Renal cortical epithelial cell (primary cell): Measurements from ENCODE around the gene ADGRL3. TPM values are rescaled to one million over a fixed set of nuclear protein-coding genes. Genes with fewer than 3 reads are reported as not detected.

Experiments used
- DNase-seq: peaks from one replicate; pipeline ENCODE4 v3.0.0-alpha.2; 2011; ENCODE audit warnings: low read depth
- total RNA-seq: library from RNA; depleted of rRNA; stranded (reverse); fragments of >200 nt; gene quantifications from 2 replicates; pipeline ENCODE4 v1.2.3, GENCODE V29; 2014

ADGRL3 gene
- total RNA-seq, 1 donor from 2014 or later: 5.3 TPM

DNA sequence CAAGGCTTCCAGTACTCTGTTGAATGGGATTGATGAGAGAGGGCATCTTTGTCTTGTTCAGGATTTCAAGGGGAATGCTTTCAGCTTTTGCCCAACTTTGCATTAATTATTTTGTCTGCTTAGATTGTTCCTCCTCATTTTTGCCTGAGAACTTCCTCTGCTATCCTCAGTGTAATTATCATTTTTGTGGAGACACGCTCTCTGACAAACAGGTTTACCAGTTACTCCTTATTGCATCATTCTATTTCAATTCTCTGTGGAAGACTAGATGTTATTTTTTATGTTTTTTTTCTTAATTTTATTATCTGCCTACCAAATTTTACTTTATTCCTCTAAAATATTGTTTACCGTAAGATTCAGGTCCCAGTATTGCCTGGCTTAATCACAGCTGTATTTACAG is 349.2 kb downstream of the ADGRL3 start:
- no peak for DNase-seq

DNA sequence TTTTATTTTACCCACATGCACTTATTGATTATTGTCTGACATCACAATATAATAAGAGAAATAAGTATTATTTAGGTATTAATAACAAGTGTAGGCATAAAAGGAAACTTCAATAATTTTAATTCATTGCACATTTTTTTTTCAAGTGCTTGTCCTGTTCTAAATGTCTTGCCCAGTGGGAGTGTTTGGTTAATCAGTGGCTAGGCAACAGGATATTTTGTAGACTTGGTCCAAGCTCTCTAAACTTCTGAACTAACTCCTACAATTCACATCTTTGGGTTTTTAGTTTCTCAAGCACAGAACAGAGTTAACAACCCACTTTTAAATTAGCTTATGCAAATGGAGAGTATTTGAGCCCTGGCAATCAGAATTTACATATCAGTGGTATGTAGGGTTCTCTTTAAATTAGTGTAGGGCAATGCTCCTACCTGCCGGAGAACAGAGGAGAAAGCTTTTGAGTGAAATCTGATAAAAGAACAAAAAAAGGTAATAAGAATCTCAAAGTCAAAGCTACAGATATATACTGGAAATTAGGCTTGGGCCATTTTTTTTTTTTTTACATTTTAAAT is 353.5 kb downstream of the ADGRL3 start:
- DNase-seq: peak; percentile 38

DNA sequence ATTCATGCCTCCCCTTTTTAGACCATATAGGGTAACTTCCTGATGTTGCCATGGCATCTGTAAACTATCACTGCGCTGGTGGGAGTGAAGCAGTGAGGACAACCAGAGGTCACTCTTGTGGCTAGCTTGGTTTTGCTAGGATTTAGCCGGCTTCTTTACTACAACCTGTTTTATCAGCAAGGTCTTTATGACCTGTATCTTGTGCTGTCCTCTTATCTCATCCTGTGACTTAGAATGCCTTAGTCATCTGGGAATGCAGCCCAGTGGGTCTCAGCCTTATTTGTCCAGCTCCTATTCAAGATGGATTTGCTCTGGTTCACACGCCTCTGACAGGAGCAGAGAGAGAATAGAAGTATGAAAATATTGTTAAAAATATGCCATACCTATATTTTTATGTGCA is 355.7 kb downstream of the ADGRL3 start:
- DNase-seq: peak; percentile 13

DNA sequence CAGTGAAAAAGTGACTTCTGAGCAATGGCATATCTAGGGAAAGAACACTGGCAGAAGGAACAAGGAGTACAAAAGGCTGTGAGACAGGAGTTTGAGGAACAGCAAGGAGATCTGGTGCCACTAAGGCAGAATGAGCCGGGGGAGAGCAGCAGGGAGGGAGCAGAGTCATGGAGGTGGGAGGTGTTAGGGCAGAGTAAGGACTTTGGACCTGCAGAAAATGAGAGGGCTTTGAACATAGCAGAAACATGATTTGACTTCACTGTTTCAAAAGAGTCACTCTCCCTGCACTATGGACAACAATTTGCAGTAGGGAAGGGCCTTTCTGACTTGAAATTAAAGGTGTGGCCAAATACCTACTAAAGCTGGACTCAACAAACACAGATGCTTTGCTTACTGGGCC is 356.2 kb downstream of the ADGRL3 start:
- DNase-seq: no peak

DNA sequence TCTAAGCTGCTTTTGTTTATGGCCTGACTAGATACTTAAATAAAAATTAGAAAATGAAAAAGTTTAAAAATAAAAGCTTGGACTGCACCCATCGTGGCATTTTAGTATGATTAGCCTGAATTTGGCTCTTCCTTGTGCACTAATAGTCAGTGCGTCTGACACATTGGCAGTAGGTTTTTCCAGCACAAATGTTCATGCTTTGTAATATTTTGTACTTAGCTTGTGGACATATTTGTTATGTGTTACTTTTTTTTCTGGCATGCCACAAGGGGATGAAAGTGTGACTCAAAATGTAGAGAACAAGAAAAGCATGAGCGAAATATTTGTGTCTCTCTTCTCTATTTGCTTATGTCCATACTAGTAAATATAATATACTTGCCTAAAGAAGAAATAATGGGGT is 359.3 kb downstream of the ADGRL3 start:
- no peak for DNase-seq

DNA sequence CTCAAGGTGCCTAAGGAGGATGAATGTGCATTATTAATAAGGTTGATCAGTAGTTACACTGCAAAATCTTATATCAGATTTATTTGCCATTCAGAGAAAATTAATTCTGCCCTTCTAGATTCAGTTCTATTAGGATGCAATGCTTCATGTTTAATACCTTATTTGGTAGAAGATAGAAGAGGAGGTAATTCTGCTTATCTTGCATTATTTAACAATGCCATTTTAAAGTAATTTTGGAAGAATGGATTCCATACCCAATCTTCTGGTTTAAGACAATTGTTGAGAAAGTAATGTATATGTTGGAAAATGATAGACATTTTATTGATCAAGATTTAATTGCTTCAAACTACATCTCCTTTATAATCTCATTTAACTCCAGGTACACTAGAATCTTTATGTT is 360.9 kb downstream of the ADGRL3 start:
- DNase-seq: no peak

DNA sequence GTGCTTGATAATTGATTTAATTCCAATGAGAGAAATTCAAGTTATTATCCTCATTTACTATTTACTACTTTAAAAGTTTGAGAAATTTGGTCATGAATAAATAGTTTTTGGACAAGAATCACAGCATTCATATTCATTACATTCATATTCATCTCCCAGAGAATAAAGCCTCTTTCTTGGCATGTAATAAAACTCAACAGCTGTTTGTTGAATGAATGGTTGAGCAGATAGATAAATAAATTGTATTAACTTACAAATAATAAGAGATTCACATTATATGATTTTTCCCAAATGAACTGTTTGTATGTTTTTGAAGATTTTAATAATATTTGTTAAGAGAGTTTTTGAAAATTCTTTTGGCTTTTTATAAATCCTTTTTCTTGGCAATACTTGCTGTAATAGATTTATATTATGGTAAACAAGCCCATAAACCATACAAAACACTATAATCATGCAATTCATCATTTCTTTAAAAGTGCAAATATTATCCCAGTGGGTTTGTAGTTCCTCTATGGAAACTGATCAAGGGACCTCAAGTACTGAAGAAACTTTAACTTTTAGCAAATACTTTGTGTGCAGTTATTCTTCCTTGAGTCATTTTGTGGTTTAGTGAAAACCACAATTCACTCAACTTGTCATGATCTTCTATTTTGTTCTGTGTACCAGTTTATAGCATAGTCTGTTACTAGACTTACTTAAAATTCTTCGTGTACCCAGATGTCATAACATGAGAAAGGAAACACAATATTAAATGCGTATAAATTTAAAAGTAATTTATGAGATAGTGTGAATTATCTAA is 371.8 kb downstream of the ADGRL3 start:
- DNase-seq: peak; percentile 81

DNA sequence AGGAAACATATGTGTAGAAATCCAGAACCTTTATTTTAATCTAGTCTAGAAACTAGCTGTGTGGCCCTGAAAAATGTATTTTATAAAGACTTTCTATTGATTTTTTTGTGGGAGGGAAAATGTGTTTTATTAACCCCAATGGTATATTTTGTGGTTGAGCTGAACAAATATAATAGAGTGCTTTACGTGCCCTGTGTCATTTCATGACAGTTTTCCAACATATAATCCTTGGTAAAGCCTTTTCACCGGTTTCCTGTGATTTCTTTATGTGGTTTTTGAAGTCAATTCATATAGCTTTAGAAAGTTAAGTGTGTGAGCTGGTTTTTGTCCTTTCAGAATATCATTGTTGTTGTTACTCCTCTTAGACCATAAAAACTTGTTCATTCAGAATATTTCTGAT is 375.7 kb downstream of the ADGRL3 start:
- no peak for DNase-seq

DNA sequence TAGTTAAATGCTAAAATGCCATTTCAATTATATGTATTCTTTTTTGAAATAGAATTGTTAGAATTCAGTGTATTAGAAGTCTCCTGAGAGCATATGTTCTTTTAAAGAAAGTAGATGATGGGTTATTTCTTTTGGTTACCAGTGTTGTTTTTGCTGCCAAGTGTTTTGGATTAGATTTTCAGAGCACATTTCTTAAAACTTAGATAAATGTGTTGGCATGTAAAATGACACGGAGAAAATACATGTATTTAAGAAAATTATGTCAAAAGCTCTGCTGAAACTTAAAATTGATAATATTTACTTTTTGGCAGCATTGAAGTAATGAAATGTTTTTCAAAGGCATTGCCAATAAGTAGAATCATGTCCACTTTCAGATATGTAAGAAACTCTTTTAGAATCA is 379.7 kb downstream of the ADGRL3 start:
- no peak for DNase-seq

DNA sequence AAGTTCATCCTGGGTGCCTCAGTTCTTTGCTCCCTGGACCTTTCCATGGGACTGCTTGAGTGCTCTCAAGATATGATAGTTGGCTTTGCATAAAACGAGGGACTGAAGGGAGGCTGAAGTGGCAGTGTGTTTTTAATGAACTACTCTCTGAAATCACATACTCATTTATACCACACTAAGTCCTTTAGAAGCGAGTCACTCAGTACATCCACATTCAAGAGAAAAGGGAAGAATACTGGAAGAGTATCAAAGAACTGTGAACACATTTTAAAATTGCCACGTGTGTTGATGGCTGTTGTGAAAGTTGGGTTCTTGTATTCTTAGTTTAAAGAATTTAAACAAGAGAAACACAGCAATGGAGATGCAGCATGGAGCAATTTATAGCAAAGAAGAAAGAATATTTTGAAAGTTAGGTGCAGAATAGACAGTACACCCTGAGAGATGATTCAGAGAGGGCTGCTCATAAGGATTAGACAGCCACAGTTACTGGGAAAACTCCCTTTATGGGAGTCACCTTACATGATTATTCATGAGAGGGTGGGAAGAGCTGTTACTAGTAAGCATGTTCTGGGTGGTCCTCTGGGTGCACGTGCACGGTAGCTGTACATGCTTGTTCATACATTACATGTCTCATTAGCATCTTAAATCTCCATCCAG is 380.7 kb downstream of the ADGRL3 start:
- peak; percentile 29 for DNase-seq

DNA sequence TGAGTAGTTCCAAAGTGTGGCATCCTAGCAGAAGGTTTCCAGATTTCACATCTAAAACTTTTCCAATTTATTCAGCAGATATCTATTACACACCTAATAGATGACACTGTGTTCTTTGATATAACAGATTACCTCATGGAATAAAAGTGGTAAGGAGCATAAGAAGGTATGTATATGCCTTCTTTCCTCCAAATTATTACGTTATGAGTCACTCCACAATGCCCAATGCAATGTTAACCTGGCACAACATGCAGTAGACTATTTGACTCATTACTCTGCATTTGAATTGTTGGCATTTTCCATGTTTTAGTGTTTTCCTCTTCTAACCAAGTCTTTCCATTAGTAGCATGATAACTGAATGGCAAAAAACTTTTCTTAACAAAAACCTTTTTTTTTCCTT is 383.6 kb downstream of the ADGRL3 start:
- peak; percentile 78 for DNase-seq

DNA sequence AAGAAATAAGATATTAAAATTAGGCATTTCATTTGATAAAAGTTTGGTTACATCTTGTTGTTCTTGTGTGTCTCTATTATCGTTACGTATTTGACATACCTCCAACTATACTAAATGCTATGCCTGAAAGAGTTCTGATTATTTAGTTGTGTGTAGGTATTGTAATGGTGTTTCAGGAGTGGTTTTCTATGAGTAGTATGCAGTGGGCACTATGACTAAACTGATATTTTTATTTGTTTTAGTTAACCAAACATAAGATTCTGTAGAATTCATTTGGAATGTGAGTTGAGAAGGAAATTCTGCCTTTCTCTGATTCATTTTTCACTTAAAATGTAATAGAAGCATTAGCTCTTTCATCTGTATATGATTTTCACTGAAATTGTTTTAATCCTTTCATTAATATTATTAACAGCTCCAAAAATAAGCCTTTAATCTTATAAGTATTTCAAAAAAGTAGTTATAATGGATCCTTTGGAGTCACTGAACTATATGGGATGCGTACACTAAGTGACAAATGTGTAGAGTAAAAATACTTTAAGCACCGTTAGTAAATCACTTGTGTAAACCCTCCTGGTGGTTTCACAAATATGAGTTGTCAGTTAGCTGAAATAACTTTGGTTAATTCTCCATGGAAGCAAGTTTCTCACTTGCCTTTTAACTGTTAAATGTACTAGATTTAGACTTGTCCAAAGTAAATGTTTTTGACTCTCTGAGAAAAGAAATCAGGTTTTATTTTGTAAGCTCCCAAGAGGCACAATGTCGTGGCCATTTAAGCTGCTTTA is 388.7 kb downstream of the ADGRL3 start:
- DNase-seq: no peak

DNA sequence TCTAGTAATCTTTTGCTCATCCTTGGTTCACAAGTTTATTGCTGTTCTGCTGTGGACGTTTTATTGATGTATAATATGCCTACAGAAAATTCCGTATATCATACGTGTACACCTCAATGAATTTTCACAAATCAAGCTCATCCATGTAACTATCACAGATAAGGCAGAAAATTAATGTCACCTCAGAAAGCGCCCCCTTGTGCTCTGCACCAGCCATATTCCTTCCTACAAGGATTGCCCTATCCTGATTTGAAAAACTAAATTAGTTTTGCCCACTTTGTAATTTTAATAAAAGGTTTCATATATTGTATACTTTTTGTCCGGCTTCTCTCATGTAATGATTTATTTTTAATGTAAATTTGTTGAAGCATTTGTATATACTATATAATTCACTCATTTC is 390.8 kb downstream of the ADGRL3 start:
- no peak for DNase-seq

DNA sequence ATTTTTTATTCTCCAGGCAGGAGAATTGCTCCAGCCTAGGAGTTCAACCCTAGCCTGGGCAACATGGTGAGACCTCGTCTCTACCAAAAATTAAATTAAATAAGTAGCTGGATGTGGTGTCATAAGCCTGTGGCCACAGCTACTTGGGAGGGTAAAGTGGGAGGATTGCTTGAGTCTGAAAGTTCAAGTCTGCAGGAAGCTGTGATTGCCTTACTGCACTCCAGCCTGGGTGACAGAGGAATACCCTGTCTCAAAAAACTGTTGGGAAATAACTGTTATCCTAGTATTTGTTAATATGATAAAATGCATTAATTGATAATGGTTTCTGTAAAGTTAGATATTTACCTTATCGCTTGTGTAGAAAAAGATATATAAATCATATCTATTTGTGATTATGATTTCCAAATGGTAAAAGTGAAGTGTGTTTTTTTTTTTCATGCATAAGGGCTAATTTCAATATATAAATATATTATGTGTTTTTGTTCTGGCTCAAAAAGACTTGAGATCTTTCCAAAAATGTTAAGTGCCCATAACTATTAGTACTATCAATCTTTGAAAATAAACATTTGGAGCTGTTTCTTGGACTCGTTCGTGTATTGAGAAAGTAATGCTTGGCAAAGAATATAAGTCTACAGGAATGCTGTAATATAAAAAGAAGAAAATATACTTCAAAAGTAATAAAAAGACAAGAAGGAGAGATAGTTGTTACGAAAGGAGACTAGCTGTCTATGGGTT is 396.6 kb downstream of the ADGRL3 start:
- no peak for DNase-seq

DNA sequence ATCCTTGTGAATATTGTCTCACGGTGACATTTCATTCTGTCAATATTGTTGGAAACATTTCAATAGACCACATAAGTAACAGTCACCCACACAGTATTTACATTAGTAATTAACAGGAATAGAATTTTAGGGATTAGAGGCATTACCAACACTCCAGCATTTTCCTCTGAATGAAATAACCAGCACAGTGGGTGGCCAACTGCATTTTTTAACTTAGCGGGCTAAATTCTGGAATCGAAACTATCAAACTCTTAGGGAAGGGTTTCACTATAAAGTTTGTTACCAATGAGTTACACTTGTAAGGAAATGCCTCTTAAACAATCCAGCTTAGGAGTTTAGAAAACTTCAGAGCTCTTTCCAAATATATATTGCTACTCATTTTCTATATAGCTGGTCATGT is 403.0 kb downstream of the ADGRL3 start:
- DNase-seq: no peak

DNA sequence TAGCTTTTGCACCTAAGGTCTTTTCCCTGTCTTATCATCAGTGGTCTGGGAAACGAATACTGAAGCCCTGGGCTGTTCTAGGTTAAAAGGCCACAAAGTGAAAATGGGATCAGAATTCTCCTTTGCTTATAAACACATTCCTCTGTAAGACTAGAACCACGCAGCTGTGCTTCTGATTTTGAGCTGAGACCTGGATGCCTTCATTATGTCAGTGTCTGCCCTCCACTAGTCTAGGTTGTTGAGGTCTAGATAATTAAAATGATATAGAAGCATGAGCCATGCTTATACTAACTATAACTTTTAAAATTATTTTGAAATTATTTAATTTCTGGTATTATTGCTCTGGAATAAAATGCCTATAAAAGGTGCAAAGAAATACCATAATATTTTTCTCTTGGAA is 403.9 kb downstream of the ADGRL3 start:
- no peak for DNase-seq

DNA sequence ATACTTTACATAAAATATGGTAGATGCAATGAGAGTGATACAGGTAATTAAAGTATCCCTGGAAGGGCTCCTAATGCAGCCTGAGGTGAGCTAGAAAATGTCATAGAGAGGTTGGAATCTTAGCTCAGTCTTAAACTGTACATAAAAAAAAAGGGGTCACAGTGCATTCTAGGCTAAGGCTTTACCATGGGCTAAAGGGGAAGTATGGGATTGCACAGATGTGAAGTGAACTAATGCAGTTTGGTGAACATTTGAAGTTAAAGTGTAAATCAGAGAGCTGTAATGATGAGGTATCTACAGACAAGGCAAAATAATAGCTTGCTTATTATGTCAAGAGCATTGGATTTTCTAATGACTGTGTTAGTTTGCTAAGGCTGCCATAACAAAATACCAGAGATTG is 405.9 kb downstream of the ADGRL3 start:
- no peak for DNase-seq

DNA sequence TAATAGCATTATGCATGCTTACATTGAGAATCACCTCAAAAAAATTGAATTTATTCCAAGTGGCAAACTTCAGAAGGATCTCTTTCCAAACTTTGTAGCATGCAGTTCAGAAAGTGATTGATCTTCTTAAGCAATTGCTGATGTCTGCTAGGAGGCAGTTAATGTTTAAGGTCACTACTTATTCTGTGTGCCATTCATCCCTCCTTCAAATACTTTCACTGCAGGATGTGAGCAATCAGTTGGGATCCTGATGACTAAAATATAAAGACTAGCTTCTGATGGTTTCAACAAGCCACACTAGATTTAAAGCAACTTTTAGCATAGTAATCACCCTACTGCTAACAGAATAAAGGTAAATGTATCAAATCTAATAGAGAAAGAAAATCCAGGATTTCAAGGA is 414.1 kb downstream of the ADGRL3 start:
- DNase-seq: peak; percentile 36

DNA sequence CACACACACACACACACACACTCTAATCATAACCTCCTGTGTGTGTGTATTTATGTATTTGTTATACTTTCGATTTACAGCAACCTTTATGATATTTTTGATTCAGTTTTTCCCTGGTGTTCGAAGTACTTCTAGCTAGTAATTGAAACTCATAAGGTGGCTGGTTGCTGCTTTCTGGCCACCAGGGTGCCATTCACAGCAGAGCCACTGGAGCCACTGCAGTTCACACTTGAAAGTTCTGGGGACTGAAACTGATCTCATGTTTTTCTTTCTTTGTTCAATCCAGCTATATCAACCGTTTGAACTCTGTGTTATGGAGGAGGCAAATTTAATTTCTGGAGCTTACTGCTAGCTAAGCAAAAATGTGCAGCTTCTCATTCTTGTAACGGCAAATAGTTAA is 419.4 kb downstream of the ADGRL3 start:
- no peak for DNase-seq

DNA sequence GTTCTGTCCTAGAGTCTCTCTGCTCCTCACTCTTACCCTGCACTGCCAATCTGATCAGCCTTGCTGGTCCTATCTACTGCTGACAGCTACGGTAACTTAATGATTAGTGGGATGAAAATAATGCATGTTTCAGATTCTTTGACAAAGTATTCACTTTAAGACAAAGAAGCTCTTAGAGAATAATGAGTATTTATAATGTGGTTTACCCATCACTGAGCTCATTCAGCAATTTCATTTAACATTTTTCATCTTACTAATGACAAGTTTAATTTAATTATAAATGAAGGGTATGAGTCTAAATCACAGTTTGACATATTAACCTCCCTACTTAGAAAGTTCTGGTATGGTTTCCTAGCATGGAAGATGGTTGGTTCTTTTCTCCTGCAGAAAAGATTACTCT is 428.2 kb downstream of the ADGRL3 start:
- no peak for DNase-seq

DNA sequence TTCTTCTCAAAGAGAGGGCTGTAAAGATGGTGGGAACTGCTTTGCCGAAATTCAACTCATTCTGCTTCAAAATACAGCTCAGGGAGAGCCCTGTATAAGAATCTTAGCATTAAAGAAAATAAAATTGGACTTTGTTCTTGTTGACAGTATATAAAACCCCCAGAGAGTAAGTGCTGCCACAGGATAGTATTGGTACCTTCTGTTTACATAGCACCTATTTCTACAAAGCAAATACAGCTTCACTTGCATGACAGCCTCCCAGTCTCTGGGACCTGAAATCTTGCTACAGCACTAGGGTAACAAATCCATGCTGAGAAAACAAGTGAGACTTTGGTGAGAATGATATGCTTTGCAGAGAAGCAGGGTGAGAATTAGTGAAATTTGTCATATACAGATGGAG is 428.6 kb downstream of the ADGRL3 start:
- DNase-seq: no peak

DNA sequence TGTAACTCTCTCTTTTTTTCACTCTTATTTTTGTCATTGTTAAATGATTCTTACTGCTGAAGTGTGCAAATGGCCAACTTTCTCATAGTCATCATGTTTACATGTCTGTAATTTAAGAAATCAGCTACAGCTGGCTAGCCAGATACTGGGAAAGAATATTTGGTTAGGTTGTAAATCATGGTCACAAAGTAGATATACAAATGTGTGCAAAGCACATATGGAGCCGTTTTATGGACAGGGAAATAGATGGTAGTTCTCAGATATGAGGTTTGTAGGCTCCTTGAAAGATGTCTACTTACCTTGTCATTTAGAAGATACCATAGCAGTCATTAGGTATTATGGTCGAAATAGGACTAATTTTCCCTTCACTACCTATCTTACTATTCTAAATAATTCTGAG is 430.4 kb downstream of the ADGRL3 start:
- DNase-seq: no peak
